PC-9 (cell line): Measurements from ENCODE around the gene IFRD2. TPM values are rescaled to one million over a fixed set of nuclear protein-coding genes. Genes with fewer than 3 reads are reported as not detected.

Source experiments
- BruUV-seq: library from RNA; stranded (reverse); fragments of 400-500 nt; replicated peaks from 2 replicates; lab custom pipeline; 2021; lab: Mats Ljungman, UMichigan
- CTCF ChIA-PET: fragments of 300-600 bp; sonication (Branson Sonifier 250); formaldehyde crosslinking; loops from one replicate; lab custom pipeline; 2022; ENCODE audit warnings: antibody characterized with exemption; lab: Charles Lee
- POLR2A ChIA-PET: fragments of 300-600 bp; sonication (Branson Sonifier 250); formaldehyde crosslinking; loops from one replicate; lab custom pipeline; 2022; ENCODE audit warnings: antibody characterized with exemption; ENCODE audit not compliant: unreplicated experiment; lab: Charles Lee
- DNase-seq, 2 experiments: peaks; one replicate each; pipeline versions ENCODE4 v3.0.0 to v3.0.0-alpha.2; 2015 to 2022; ENCODE audit warnings: mixed read lengths in 1 of 2
- H2AFZ ChIP-seq: fragments of 200-600 bp; sonication (generic); 2 replicates; pipeline ENCODE4 v1.8.1; 2017; ENCODE audit warnings: antibody characterized with exemption
- H3F3A ChIP-seq: fragments of 200-600 bp; sonication (generic); 2 replicates; pipeline ENCODE4 v1.8.1; 2017; ENCODE audit warnings: antibody characterized with exemption, mild to moderate bottlenecking, low read depth; ENCODE audit not compliant: insufficient read depth
- H3K27ac ChIP-seq: fragments of 200-600 bp; sonication (generic); 2 replicates; pipeline ENCODE4 v1.6.1; 2016; ENCODE audit warnings: mixed run types
- H3K27me3 ChIP-seq: fragments of 200-600 bp; sonication (generic); 2 replicates; pipeline ENCODE4 v1.6.1; 2016; ENCODE audit warnings: low read depth, mixed run types; ENCODE audit not compliant: insufficient read depth
- H3K36me3 ChIP-seq: fragments of 200-600 bp; sonication (generic); 2 replicates; pipeline ENCODE4 v1.6.1; 2016; ENCODE audit warnings: low read depth, mixed run types
- H3K4me1 ChIP-seq: fragments of 200-600 bp; sonication (generic); replicated peaks from 2 replicates; pipeline ENCODE4 v1.6.1; 2016; ENCODE audit warnings: mixed run types; ENCODE audit not compliant: insufficient read depth
- H3K4me2 ChIP-seq: fragments of 200-600 bp; sonication (generic); 2 replicates; pipeline ENCODE4 v1.6.1; 2017; ENCODE audit warnings: mixed run types
- H3K4me3 ChIP-seq: fragments of 200-600 bp; sonication (generic); 2 replicates; pipeline ENCODE4 v1.6.1; 2016; ENCODE audit warnings: mixed run types
- H3K79me2 ChIP-seq: fragments of 200-600 bp; sonication (generic); 2 replicates; pipeline ENCODE4 v1.6.1; 2017; ENCODE audit warnings: low read depth, mixed run types
- H3K9me2 ChIP-seq: fragments of 200-600 bp; sonication (generic); 2 replicates; pipeline ENCODE4 v1.8.1; 2017; ENCODE audit warnings: mild to moderate bottlenecking; ENCODE audit not compliant: insufficient read depth
- H3K9me3 ChIP-seq: fragments of 200-600 bp; sonication (generic); 2 replicates; pipeline ENCODE4 v1.8.1; 2016; ENCODE audit warnings: low read depth; ENCODE audit not compliant: insufficient read depth
- H4K20me1 ChIP-seq: fragments of 200-600 bp; sonication (generic); 2 replicates; pipeline ENCODE4 v1.8.1; 2017; ENCODE audit not compliant: insufficient read depth
- EZH2 ChIP-seq: fragments of 200-600 bp; sonication (generic); IDR thresholded peaks from 2 replicates; pipeline ENCODE4 v1.8.0; 2017; ENCODE audit warnings: antibody characterized with exemption, low read depth
- intact Hi-C: fragments of 100-400 bp; cut with micrococcal nuclease; formaldehyde crosslinking; loops from one replicate; pipeline ENCODE4 v1.10.0; 2022; ENCODE audit not compliant: unreplicated experiment
- total RNA-seq: library from RNA; stranded (reverse); gene quantifications from 2 replicates; pipeline ENCODE4 v1.2.3, GENCODE V29; 2021
- TF ChIP-seq, protein P1 (sequence below): fragments of 200-600 bp; sonication (generic); conservative IDR thresholded peaks from 2 replicates; pipeline ENCODE4 v1.6.1; 2017; ENCODE audit warnings: mixed run types, antibody characterized with exemption, mild to moderate bottlenecking, moderate library complexity

Gene IFRD2
- total RNA-seq, 1 experiment from 2014 or later: 93.1 TPM

DNA sequence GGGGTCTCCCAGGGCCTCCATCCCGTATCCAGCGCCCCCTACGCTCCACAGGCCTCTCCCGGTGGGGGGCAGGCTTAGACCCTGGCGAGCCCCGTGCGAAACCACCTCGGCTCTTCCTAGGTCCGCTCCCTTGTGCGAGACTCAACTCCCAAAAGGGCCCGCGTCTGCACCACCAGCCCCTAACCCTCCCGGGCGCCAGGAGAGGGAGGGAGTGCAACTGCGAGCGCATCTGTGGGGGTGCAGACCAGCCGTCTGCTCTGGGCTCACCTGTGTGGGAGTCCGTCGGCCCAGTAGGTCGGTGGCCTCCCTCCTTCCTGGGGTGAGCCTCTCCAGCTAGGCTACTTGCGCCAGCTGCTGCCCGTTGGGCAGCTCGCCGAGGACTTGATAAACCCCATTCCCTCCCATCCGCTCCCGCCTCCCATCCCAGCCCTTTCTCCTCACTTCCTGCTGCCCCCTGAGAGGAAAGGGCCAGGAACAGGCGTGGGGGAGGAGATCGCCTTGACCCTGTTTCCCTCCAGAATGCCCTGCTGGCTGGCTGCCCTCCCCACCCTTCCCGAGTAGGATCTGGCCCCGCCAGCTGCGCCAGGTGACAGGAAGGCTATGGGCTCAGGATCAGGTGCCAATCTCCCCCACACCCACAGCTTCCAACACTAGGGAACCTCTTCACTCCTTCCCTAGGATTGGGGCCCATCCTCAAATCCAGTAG, 30.3 kb upstream of the IFRD2 start, which contains the start of gene HYAL2:
Gene HYAL2 (minus strand): TSS at position 360 of the 706 bp plus-strand sequence. CDS start 2,256 bp downstream, outside the sequence.
- TF ChIP-seq, protein P1, sequence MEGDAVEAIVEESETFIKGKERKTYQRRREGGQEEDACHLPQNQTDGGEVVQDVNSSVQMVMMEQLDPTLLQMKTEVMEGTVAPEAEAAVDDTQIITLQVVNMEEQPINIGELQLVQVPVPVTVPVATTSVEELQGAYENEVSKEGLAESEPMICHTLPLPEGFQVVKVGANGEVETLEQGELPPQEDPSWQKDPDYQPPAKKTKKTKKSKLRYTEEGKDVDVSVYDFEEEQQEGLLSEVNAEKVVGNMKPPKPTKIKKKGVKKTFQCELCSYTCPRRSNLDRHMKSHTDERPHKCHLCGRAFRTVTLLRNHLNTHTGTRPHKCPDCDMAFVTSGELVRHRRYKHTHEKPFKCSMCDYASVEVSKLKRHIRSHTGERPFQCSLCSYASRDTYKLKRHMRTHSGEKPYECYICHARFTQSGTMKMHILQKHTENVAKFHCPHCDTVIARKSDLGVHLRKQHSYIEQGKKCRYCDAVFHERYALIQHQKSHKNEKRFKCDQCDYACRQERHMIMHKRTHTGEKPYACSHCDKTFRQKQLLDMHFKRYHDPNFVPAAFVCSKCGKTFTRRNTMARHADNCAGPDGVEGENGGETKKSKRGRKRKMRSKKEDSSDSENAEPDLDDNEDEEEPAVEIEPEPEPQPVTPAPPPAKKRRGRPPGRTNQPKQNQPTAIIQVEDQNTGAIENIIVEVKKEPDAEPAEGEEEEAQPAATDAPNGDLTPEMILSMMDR: no peak
- TF ChIP-seq EZH2: no peak
- ChIA-PET POLR2A (no interaction called here), CTCF (interaction anchor here (1.1 kb wide), 1 partner anchor 50 kb away, joined by 7 read pairs; no protein-coding TSS in a partner anchor)
- Histone ChIP-seq H3K4me1 (peaks cover 24% of the 10 kb centered on the region), H2AFZ (peak within 1 kb of the TSS; percentile 91), H3K4me2 (peak within 1 kb of the TSS; percentile 91), H3K4me3 (peak within 1 kb of the TSS; percentile 69), H3K9me3 (no peaks in the 10 kb centered on the region), H3K27ac (peak within 1 kb of the TSS; percentile 83), H3K27me3 (no peaks in the 10 kb centered on the region), H3K36me3 (peaks cover 7% of the 10 kb centered on the region; the same call in 1 of the 2 replicates), H3F3A (peaks cover 20% of the 10 kb centered on the region), H3K9me2 (no peaks in the 10 kb centered on the region), H4K20me1 (peaks cover 4% of the 10 kb centered on the region; the same call in 1 of the 2 replicates), H3K79me2 (peaks cover 37% of the 10 kb centered on the region)
- intact Hi-C loops: no loop called here
- DNase-seq: no peak
- BruUV-seq: no TSS peak

DNA sequence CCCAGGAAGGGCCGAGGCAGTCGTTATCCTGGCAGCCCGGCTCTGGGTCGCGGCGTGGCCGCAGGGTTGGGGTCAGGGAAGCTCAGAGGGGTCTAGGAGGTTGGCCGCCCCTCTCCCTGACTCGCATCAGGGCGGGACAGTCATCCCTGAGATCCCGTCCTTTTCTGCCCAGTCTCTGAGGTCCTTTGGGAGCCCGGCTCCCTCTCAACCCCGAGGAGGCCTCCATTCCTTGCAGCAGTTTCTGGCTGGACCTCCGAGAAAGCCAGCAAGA, 29.8 kb upstream of the IFRD2 start:
- intact Hi-C loops: no loop called here
- Histone ChIP-seq H3K4me2 (peak overlapping the region; percentile 91; the same call in 1 of the 2 replicates), H3K27ac (no peak overlapping the region), H3K4me3 (no peak overlapping the region), H4K20me1 (peaks cover 7% of the 10 kb centered on the region; the same call in 1 of the 2 replicates), H3K27me3 (no peaks in the 10 kb centered on the region), H3K9me2 (no peaks in the 10 kb centered on the region), H2AFZ (no peak overlapping the region), H3F3A (peaks cover 25% of the 10 kb centered on the region), H3K79me2 (peaks cover 33% of the 10 kb centered on the region), H3K36me3 (peaks cover 7% of the 10 kb centered on the region; the same call in 1 of the 2 replicates), H3K9me3 (no peaks in the 10 kb centered on the region), H3K4me1 (peaks cover 29% of the 10 kb centered on the region)
- DNase-seq: no peak
- TF ChIP-seq, protein P1: 0 out of 2 replicates have a peak, but pooled peaks have one; percentile 12
- TF ChIP-seq EZH2: no peak
- no TSS peak for BruUV-seq
- CTCF ChIA-PET: no interaction called here
- POLR2A ChIA-PET: no interaction called here

DNA sequence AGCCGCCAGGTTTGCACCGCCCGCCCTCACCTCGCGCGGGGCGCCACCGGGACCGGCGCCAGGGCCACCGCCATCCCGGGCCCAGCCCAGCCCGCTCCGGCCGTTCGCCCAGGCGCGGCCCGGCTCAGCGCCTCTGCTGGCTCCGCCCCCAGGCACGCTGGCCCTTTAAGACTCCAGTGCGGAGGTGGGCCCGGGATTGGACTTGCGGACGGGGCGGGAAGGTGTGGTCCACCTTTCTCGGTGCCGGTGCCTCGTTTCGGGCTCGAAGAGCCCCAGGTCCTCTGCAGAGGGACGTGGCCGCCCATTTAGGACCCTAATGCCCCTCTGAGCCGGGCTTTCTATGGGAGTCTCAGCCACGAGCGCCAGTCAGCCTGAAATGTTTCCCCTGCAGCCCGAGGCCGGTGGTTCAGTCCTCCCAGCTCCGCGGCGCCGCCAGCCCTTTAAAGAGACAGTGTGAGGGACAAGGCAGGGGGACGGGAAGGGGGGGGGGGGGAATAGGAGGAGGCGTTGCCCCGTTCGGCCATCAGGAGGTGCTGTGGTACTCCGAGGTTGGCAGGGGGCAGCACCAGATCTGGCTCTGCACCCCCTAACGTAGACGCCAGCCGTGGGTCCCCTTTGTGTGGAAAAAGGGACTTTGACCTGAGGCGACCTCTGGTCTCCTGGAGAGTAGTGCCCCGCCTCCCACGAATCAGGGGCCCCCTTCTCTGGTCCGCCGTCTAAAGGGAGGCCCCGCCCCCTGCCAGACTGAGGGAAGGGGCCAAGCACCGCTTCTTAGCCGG, 29.3 kb upstream of the IFRD2 start:
- Histone ChIP-seq H3F3A (peaks cover 28% of the 10 kb centered on the region), H3K4me3 (peak overlapping the region; percentile 69), H3K36me3 (peaks cover 7% of the 10 kb centered on the region; the same call in 1 of the 2 replicates), H3K4me1 (peaks cover 31% of the 10 kb centered on the region), H3K27me3 (no peaks in the 10 kb centered on the region), H3K9me2 (no peaks in the 10 kb centered on the region), H2AFZ (peak overlapping the region; percentile 91), H3K79me2 (peaks cover 27% of the 10 kb centered on the region), H4K20me1 (peaks cover 7% of the 10 kb centered on the region; the same call in 1 of the 2 replicates), H3K27ac (peak overlapping the region; percentile 83), H3K9me3 (no peaks in the 10 kb centered on the region), H3K4me2 (peak overlapping the region; percentile 91)
- peak; percentile 69 to 89 for DNase-seq
- POLR2A ChIA-PET: interaction anchor here (0.7 to 1.0 kb wide), 2 partner anchors 22 to 29 kb away, joined by 5 to 7 read pairs; partner anchors contain the start of genes HYAL3 and NAA80
- intact Hi-C loops: loop anchor here (1.0 kb wide), 1 partner anchor 29 kb away; the partner anchor contains the start of gene IFRD2
- TF ChIP-seq, protein P1: peak; percentile 62
- no peak for TF ChIP-seq EZH2
- BruUV-seq: no TSS peak
- CTCF ChIA-PET: interaction anchor here (0.5 to 1.1 kb wide), 6 partner anchors 18 to 1895 kb away, joined by 3 to 13 read pairs (median 4); partner anchors contain the start of gene HYAL1
